Gastrocnemius medialis (tissue), 4 donors: ENCODE results near the gene LMNB1.

ENCODE experiments used
- POLR2A ChIP-seq, 2 donors: fragments of 450-650 bp; IDR thresholded peaks; one replicate each; pipeline ENCODE4 v1.6.1; 2017; ENCODE audit warnings: antibody characterized with exemption in 2 of 2, mild to moderate bottlenecking in 2 of 2, moderate library complexity in 2 of 2
- TF ChIP-seq, protein P1 (sequence below), 5 experiments: fragments of 450-650 bp in 3 of 5; fragments of 200-600 bp in 2 of 5; sonication (generic) in 2 of 5; IDR thresholded peaks in 4 of 5; conservative IDR thresholded peaks in 1 of 5; 1 replicate in 4 of 5; 2 replicates in 1 of 5; pipeline ENCODE4 v1.5.1; 2016 to 2019; ENCODE audit warnings: antibody characterized with exemption in 5 of 5, mild to moderate bottlenecking in 3 of 5, moderate library complexity in 3 of 5

DNA sequence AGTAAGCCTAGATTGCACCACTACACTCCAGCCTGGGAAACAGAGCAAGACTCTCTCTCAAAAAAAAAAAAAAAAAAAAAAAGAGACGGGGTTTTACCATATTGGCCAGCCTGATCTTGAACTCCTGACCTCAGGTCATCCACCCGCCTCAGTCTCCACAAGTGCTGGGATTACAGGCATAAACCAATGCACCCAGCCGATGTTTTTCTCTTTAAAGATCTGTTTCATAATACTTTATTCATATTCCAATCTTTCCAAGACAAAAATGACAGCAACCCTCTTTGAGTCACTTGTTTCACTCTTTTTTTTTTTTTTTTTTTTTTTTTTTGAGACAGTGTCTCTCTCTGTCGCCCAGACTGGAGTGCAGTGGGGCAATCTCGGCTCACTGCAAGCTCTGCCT, 13.6 kb upstream of the LMNB1 start:
- TF ChIP-seq, protein P1, sequence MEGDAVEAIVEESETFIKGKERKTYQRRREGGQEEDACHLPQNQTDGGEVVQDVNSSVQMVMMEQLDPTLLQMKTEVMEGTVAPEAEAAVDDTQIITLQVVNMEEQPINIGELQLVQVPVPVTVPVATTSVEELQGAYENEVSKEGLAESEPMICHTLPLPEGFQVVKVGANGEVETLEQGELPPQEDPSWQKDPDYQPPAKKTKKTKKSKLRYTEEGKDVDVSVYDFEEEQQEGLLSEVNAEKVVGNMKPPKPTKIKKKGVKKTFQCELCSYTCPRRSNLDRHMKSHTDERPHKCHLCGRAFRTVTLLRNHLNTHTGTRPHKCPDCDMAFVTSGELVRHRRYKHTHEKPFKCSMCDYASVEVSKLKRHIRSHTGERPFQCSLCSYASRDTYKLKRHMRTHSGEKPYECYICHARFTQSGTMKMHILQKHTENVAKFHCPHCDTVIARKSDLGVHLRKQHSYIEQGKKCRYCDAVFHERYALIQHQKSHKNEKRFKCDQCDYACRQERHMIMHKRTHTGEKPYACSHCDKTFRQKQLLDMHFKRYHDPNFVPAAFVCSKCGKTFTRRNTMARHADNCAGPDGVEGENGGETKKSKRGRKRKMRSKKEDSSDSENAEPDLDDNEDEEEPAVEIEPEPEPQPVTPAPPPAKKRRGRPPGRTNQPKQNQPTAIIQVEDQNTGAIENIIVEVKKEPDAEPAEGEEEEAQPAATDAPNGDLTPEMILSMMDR (IDR thresholded peaks at IDR 0.05 in 4 of 5, conservative IDR thresholded peaks at IDR 0.05 in 1 of 5) = no peak
- TF ChIP-seq POLR2A (IDR thresholded peaks at IDR 0.05) = no peak
